Measurements from ENCODE around the gene ZNF536. TPM values are rescaled to one million over a fixed set of nuclear protein-coding genes. Genes with fewer than 3 reads are reported as not detected.

Gene ZNF536
- polyA plus RNA-seq, 1 of the 3 experiments (the other 2 are of a cell fraction), result 0.41 TPM

DNA sequence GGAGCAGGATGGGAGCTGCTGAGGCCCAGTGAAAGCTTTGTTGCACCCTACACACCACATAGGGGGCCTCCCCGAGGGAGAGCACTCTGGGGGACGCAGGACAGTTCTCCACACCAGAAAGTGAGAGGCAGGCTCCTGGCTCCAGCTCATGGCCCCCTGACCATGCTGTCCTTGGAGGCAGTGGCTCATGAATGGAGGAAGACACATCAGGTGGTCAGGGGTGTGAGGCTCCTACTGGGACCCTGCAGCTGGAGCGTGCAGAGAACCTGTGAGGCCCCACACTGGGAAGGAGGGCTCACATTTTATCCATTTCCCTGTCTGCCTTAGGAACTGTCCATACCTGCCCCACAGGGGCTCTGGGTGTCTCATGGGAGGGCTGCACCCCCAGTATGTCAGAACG lies 85.3 kb downstream of the ZNF536 start:
- H3K27ac ChIP-seq (ENCODE audit: low read depth in 2 of 2, low read length in 1 of 2), result no peak overlapping the region
- CTCF ChIA-PET, result no interaction called here
- no peak overlapping the region for H3K4me3 ChIP-seq (ENCODE audit: low read depth in 2 of 2, low read length in 1 of 2)
- H3K9me2 ChIP-seq, result no peaks in the 10 kb centered on the region
- H3K79me2 ChIP-seq (ENCODE audit: insufficient read depth), result no peaks in the 10 kb centered on the region
- no peak for DNase-seq
- TF ChIP-seq GABPA (IDR thresholded peaks at IDR 0.05; ENCODE audit: low read depth) (no peak), RCOR1 (IDR thresholded peaks at IDR 0.05; ENCODE audit: low read length) (no peak), TCF12 (IDR thresholded peaks at IDR 0.05) (no peak), NRF1 (IDR thresholded peaks at IDR 0.05; ENCODE audit: low read depth, low read length) (no peak), POLR2AphosphoS5 (IDR thresholded peaks at IDR 0.05; ENCODE audit: low read depth, low read length) (no peak), ELF1 (IDR thresholded peaks at IDR 0.05) (no peak), FOXJ3 (CRISPR knock-in tag; IDR thresholded peaks at IDR 0.05) (no peak), TEAD4 (IDR thresholded peaks at IDR 0.05; ENCODE audit: borderline replicate concordance, insufficient read depth) (no peak)
- TF ChIP-seq, protein P1, sequence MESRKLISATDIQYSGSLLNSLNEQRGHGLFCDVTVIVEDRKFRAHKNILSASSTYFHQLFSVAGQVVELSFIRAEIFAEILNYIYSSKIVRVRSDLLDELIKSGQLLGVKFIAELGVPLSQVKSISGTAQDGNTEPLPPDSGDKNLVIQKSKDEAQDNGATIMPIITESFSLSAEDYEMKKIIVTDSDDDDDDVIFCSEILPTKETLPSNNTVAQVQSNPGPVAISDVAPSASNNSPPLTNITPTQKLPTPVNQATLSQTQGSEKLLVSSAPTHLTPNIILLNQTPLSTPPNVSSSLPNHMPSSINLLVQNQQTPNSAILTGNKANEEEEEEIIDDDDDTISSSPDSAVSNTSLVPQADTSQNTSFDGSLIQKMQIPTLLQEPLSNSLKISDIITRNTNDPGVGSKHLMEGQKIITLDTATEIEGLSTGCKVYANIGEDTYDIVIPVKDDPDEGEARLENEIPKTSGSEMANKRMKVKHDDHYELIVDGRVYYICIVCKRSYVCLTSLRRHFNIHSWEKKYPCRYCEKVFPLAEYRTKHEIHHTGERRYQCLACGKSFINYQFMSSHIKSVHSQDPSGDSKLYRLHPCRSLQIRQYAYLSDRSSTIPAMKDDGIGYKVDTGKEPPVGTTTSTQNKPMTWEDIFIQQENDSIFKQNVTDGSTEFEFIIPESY (IDR thresholded peaks at IDR 0.05; ENCODE audit: borderline replicate concordance, low read depth), result no peak
- H3K9ac ChIP-seq, result no peak overlapping the region
- no peaks in the 10 kb centered on the region for H3F3A ChIP-seq (replicated peaks; ENCODE audit: insufficient read depth)
- H3K9me3 ChIP-seq, result no peaks in the 10 kb centered on the region
- no peak overlapping the region for H2AFZ ChIP-seq (ENCODE audit: low read depth)
- POLR2A ChIA-PET, result no interaction called here
- WGBS (ENCODE audit: low lambda C conversion rate), result 32% methylated on average over 4 of the region's 4 CpGs
- no peaks in the 10 kb centered on the region for H3K36me3 ChIP-seq (replicated peaks in 1 of 2; ENCODE audit: control insufficient read depth in 1 of 2, insufficient read depth in 2 of 2, low read length in 1 of 2)
- no peaks in the 10 kb centered on the region for H4K20me1 ChIP-seq (ENCODE audit: insufficient read depth)
- H3K4me2 ChIP-seq, result no peak overlapping the region
- H3K27me3 ChIP-seq (ENCODE audit: insufficient read depth), result no peaks in the 10 kb centered on the region
- H3K4me1 ChIP-seq (ENCODE audit: control insufficient read depth in 1 of 2, insufficient read depth in 2 of 2, low read depth in 1 of 2, low read length in 1 of 2), result no peaks in the 10 kb centered on the region

GRCh38 chr19:30459859-30460258 lies 87.7 kb downstream of the ZNF536 start:
- Histone ChIP-seq H3K4me1 (ENCODE audit: control insufficient read depth in 1 of 2, insufficient read depth in 2 of 2, low read depth in 1 of 2, low read length in 1 of 2) (no peaks in the 10 kb centered on the region), H3K79me2 (ENCODE audit: insufficient read depth) (no peaks in the 10 kb centered on the region), H3K9me3 (no peaks in the 10 kb centered on the region), H2AFZ (ENCODE audit: low read depth) (no peak overlapping the region), H3K36me3 (replicated peaks in 1 of 2; ENCODE audit: control insufficient read depth in 1 of 2, insufficient read depth in 2 of 2, low read length in 1 of 2) (no peaks in the 10 kb centered on the region), H3K4me2 (no peak overlapping the region), H3K9me2 (no peaks in the 10 kb centered on the region), H3K9ac (no peak overlapping the region), H4K20me1 (ENCODE audit: insufficient read depth) (no peaks in the 10 kb centered on the region), H3K4me3 (ENCODE audit: low read depth in 2 of 2, low read length in 1 of 2) (no peak overlapping the region), H3K27me3 (ENCODE audit: insufficient read depth) (no peaks in the 10 kb centered on the region), H3F3A (replicated peaks; ENCODE audit: insufficient read depth) (no peaks in the 10 kb centered on the region), H3K27ac (ENCODE audit: low read depth in 2 of 2, low read length in 1 of 2) (no peak overlapping the region)
- no peak for DNase-seq
- TF ChIP-seq RFX5 (IDR thresholded peaks at IDR 0.05; ENCODE audit: low read length) (no peak), RXRA (IDR thresholded peaks at IDR 0.05; ENCODE audit: borderline replicate concordance, low read depth) (no peak), SMC3 (IDR thresholded peaks at IDR 0.05; ENCODE audit: low read depth, low read length) (no peak), EP300 (IDR thresholded peaks at IDR 0.05; ENCODE audit: borderline replicate concordance in 1 of 2, low read depth in 1 of 2, low read length in 1 of 2) (no peak), TCF12 (IDR thresholded peaks at IDR 0.05) (no peak), POLR2AphosphoS5 (IDR thresholded peaks at IDR 0.05; ENCODE audit: low read depth, low read length) (no peak), IRF3 (IDR thresholded peaks at IDR 0.05; ENCODE audit: low read depth, low read length) (no peak), JUND (IDR thresholded peaks at IDR 0.05) (no peak)
- 19% methylated on average over 2 of the region's 2 CpGs for WGBS (ENCODE audit: low lambda C conversion rate)
- ChIA-PET CTCF (no interaction called here), POLR2A (no interaction called here)
